ENCODE data around the gene UBL3.

Gene UBL3

GRCh38 chr13:29750183-29750530 is 100.3 kb downstream of the UBL3 start:
- no peak for TF ChIP-seq CTCF (IDR thresholded peaks at IDR 0.05; ENCODE audit: low read depth, low read length, missing control alignments)
- no peak for DNase-seq (ENCODE audit: extremely low read depth, low read depth)
- H3K4me3 ChIP-seq (replicated peaks; ENCODE audit: low read depth, low read length): no peak overlapping the region

GRCh38 chr13:29749401-29750182 is 100.8 kb downstream of the UBL3 start:
- no peak for TF ChIP-seq CTCF (IDR thresholded peaks at IDR 0.05; ENCODE audit: low read depth, low read length, missing control alignments)
- DNase-seq (ENCODE audit: extremely low read depth, low read depth): no peak
- H3K4me3 ChIP-seq (replicated peaks; ENCODE audit: low read depth, low read length): no peak overlapping the region

- TF ChIP-seq CTCF (IDR thresholded peaks at IDR 0.05; ENCODE audit: low read depth, low read length, missing control alignments): no peak
- H3K4me3 ChIP-seq (replicated peaks; ENCODE audit: low read depth, low read length): no peak overlapping the region
- no peak for DNase-seq (ENCODE audit: extremely low read depth, low read depth)
Observed at GRCh38 chr13:29748097-29748496, 102.3 kb downstream of the UBL3 start.

GRCh38 chr13:29746148-29746677 is 104.2 kb downstream of the UBL3 start:
- H3K4me3 ChIP-seq (replicated peaks; ENCODE audit: low read depth, low read length): no peak overlapping the region
- DNase-seq (ENCODE audit: extremely low read depth, low read depth): no peak
- TF ChIP-seq CTCF (IDR thresholded peaks at IDR 0.05; ENCODE audit: low read depth, low read length, missing control alignments): no peak

- H3K4me3 ChIP-seq (replicated peaks; ENCODE audit: low read depth, low read length): no peak overlapping the region
- TF ChIP-seq CTCF (IDR thresholded peaks at IDR 0.05; ENCODE audit: low read depth, low read length, missing control alignments): no peak
- no peak for DNase-seq (ENCODE audit: extremely low read depth, low read depth)
Observed at GRCh38 chr13:29745704-29746103, 104.7 kb downstream of the UBL3 start.

GRCh38 chr13:29743201-29743786 is 107.1 kb downstream of the UBL3 start:
- 0 out of 2 replicates have a peak overlapping the region, but pooled peaks have one; percentile 1 for H3K4me3 ChIP-seq (replicated peaks; ENCODE audit: low read depth, low read length)
- DNase-seq (ENCODE audit: extremely low read depth, low read depth): peak; percentile 89
- no peak for TF ChIP-seq CTCF (IDR thresholded peaks at IDR 0.05; ENCODE audit: low read depth, low read length, missing control alignments)
